Measurements from ENCODE around the gene GPBP1L1. TPM values are rescaled to one million over a fixed set of nuclear protein-coding genes. Genes with fewer than 3 reads are reported as not detected.

The GPBP1L1 gene
- total and polyA plus RNA-seq, 5 donors: 47.9 to 83.1 (median 77.4) TPM

DNA sequence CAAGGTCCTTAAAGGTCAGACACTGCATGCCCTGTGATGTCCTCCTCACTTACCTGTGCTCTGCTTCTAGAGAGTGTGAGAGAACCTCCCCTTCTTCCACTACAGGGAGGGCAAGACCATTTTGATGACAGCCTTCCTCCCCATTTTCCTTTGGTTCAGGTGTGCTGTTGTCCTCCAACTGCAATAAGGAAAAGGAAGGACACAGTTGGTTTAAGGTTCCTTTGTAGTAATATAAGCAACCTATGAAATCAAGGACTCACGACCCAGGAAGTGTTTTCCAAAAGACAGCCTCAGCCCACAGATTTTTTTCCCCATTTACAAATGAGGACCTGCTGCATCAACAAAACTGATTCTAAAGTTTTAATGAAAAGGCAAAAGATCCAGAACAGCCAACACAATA is 55.9 kb downstream of the GPBP1L1 start:
- no peak for ATAC-seq
- no peaks in the 10 kb centered on the region for H3K9me3 ChIP-seq (ENCODE audit: control insufficient read depth, low read length)
- WGBS: 84% methylated on average over 1 of the region's 1 CpG
- no peak overlapping the region for H3K4me3 ChIP-seq (ENCODE audit: low read length)
- no peaks in the 10 kb centered on the region for H3K27me3 ChIP-seq (ENCODE audit: control insufficient read depth, insufficient read depth)
- intact Hi-C loops (cut with DNase I): no loop called here
- H3K4me1 ChIP-seq (ENCODE audit: control insufficient read depth, insufficient read depth, low read length): no peaks in the 10 kb centered on the region
- DNase-seq: no peak
- H3K27ac ChIP-seq (ENCODE audit: low read length): no peak overlapping the region

DNA sequence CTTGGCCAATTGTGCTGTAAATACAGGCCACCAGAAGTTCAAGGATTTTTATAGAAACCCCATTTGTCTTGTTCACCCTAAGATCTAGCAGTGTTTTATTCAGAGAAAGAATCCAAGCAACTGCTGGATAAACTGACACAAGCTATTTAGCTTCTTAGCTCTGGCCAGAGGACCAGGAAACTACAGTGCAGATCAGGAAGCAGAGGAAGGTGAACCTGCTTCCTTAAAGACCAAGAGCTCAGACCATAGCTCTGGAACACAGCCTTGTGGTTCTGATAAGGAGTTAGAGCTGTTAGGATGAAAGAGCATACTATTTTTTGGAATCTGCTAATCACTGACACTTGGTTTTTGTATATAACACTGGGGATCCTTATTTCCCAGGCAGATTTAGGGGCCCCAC is 57.3 kb downstream of the GPBP1L1 start:
- Histone ChIP-seq H3K9me3 (ENCODE audit: control insufficient read depth, low read length) (no peaks in the 10 kb centered on the region), H3K4me1 (ENCODE audit: control insufficient read depth, insufficient read depth, low read length) (peaks cover 2% of the 10 kb centered on the region), H3K27me3 (ENCODE audit: control insufficient read depth, insufficient read depth) (no peaks in the 10 kb centered on the region), H3K27ac (ENCODE audit: low read length) (no peak overlapping the region), H3K4me3 (ENCODE audit: low read length) (no peak overlapping the region)
- ATAC-seq (peak; percentile 62 to 64), DNase-seq (no peak)
- intact Hi-C loops (cut with DNase I): no loop called here

DNA sequence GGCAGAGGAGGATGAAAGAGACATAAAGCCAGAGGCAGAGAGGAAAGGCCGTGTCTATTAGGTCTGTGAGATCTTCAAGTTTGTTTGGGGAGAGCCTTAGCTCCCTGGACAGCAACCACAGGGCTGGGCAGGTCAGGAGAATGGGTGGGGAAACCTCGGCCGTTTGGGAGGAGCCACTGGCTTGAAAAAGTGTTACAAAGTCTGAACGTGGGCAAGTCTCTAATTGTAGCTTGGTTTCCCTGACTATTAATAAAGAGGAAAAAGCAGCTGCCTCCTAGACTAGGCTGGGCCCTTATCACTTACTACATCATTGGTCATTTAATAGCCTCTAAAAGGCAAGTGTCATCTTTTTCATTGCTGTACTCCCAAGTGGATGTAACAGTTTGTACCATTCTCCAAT is 62.4 kb downstream of the GPBP1L1 start, which contains the start of gene CCDC17:
CCDC17 (minus strand) TSS at position 83 of the 400 bp plus-strand sequence. CDS start 145 bp downstream, outside the sequence.
- intact Hi-C loops (cut with DNase I): no loop called here
- Histone ChIP-seq H3K9me3 (ENCODE audit: control insufficient read depth, low read length) (no peaks in the 10 kb centered on the region), H3K27me3 (ENCODE audit: control insufficient read depth, insufficient read depth) (no peaks in the 10 kb centered on the region), H3K27ac (ENCODE audit: low read length) (no peak within 1 kb of the TSS), H3K4me1 (ENCODE audit: control insufficient read depth, insufficient read depth, low read length) (peaks cover 8% of the 10 kb centered on the region), H3K4me3 (ENCODE audit: low read length) (peak within 1 kb of the TSS; percentile 7)
- WGBS: 30% methylated on average over 4 of the region's 4 CpGs
- ATAC-seq: no peak
- DNase-seq: no peak

DNA sequence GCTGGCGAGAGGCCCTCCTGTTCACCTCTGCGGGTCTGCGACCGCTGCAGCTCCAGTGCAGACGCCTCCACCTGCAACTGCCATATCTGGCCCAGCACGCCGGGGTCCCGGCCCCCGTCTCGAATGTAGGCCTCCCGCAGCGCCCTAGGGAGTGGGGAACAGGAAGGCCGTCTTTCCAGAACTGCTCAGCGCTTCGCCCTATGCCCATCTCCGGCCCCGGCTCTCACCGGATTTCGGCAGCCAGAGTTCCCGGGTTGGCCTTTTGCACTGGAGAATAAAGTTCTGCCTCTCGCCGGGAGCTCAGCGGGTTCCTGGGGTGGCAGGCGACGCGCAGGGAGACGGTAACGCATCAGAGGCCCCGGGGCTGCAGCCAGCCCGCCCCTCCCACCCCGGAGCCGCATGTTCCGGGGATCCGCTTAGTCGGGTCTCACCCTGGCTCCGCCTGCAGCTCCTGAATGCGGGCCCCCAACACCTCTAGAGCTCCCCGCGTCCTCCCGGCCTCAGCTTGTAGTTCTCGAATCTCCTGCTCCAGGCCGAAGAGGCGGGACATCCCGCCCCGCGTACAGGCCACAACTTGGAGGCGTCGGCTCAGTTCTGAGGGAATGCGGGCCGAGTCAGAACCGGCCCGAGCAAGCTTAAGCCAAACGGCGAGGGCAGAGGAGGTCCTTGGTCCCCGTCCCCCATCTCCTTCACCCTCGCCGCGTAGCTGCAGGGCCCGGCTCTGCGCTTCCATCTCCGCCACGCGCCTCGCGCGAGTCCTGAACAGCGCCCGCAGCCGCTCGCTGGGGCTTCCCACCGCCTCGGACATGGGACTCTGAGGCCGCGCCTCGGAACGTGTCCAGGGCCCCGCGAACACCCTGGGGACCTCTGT is 63.6 kb downstream of the GPBP1L1 start:
- Histone ChIP-seq H3K4me3 (ENCODE audit: low read length) (peak overlapping the region; percentile 7), H3K9me3 (ENCODE audit: control insufficient read depth, low read length) (no peaks in the 10 kb centered on the region), H3K27me3 (ENCODE audit: control insufficient read depth, insufficient read depth) (no peaks in the 10 kb centered on the region), H3K4me1 (ENCODE audit: control insufficient read depth, insufficient read depth, low read length) (peaks cover 8% of the 10 kb centered on the region), H3K27ac (ENCODE audit: low read length) (peak overlapping the region; percentile 3)
- intact Hi-C loops (cut with DNase I): no loop called here
- ATAC-seq (peak; percentile 27 to 34), DNase-seq (peak; percentile 36 to 70 (median 66))
- WGBS: 42% methylated on average over 78 of the region's 78 CpGs

DNA sequence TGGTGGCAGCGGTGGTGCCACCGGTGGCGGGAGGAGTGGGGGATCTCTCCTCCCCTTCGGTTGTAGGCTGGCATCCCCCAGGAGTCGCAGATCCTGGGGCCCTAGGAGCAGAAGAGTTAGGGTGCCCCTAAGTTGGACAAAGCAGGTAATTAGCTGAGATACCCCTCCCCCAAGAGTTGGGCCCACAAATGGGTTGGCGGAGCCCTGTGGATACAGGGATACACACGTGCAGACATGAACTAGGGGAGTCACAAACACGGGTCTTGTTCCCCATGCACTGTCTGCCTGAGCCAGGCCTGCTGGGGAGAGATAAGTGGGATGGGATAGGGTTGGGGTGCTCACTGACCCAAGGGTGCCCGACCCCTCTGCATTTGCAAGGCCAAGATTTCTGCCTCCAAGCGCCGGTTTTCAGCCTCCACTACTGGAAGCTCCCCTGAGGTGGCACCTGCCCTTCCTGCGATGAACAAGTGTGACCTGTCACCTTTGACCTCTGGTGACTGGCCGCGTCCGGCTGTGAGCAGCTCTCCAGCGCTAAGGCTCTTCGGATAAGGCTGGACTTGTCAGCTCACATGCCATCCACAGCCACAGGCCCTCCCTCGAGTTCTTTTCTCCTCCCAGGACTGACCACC is 64.3 kb downstream of the GPBP1L1 start:
- DNase-seq (peak in 2 of 3 donors; percentile 16 to 64), ATAC-seq (peak; percentile 27 to 34)
- 56% methylated on average over 18 of the region's 18 CpGs for WGBS

DNA sequence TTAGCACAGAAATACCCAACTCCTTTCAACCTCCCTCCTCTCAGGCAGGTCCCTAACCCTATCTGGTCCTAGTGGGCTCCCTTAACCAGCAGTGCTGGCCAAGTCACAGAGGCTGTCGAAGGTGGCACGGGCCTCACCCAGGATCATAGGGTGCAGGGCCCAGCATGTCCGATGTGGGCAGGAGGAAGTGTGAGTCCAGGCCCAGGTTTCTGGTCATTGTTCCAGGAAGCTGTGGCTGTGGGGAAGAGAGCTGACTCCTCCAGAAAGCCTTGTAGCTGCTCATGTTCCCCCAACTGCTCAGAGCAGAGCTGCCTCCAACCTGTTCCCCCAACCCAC is 64.9 kb downstream of the GPBP1L1 start:
- ATAC-seq: peak in 1 of 2 donors; percentile 19
- WGBS: 46% methylated on average over 3 of the region's 3 CpGs
- H3K9me3 ChIP-seq (ENCODE audit: control insufficient read depth, low read length): no peaks in the 10 kb centered on the region
- peak in 2 of 3 donors; percentile 23 to 52 for DNase-seq
- peaks cover 8% of the 10 kb centered on the region for H3K4me1 ChIP-seq (ENCODE audit: control insufficient read depth, insufficient read depth, low read length)
- no peak overlapping the region for H3K4me3 ChIP-seq (ENCODE audit: low read length)
- intact Hi-C loops (cut with DNase I): no loop called here
- no peaks in the 10 kb centered on the region for H3K27me3 ChIP-seq (ENCODE audit: control insufficient read depth, insufficient read depth)
- peak overlapping the region; percentile 46 for H3K27ac ChIP-seq (ENCODE audit: low read length)

More for the DNA sequence above, 64.3 kb downstream of the GPBP1L1 start:
- H3K27ac ChIP-seq (ENCODE audit: low read length): peak overlapping the region; percentile 3
- H3K9me3 ChIP-seq (ENCODE audit: control insufficient read depth, low read length): no peaks in the 10 kb centered on the region
- intact Hi-C loops (cut with DNase I): no loop called here
- peaks cover 8% of the 10 kb centered on the region for H3K4me1 ChIP-seq (ENCODE audit: control insufficient read depth, insufficient read depth, low read length)
- no peak overlapping the region for H3K4me3 ChIP-seq (ENCODE audit: low read length)
- no peaks in the 10 kb centered on the region for H3K27me3 ChIP-seq (ENCODE audit: control insufficient read depth, insufficient read depth)

DNA sequence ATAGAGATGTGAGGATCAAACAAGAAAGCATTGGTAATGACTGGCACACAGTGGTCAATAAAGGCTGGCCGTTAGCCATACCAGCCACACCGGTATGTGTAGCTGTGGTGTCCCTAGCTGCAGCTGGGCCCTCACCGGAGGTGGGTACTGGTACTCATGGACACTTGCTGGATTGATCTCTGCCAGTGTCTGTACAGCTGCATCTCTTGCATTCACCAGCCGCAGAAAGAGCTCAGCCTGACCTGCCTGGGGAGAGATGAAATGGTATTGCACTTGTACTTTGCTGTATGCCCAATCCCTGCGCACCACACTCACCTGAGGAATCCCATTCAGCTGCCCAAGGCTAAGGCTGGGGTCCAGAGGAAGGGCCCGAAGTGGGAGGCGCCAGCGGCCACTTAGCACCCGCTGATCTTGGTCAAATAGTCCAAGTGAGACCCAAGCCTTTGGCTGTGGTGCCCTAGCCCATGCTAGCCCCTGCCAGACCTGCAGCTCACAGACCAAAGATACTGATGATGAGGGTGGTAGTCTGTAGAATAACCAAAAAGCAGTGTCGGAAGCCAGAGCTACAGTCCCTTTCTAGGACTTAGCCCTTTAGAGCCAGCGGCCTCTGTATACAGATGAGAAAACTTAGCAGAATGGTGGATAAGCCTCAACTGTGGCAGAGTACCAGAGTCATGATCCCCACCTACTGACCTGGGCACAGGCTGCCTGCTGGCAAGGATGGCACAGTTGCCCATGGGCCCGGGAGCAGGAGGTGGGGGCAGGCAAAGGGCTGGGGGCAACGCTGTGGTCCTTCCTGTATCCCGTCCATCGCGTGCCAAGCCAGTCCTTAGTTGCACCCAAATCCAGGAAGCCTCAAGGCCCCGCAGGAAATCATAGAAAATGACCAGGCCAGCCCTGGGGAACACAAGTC is 65.5 kb downstream of the GPBP1L1 start:
- Histone ChIP-seq H3K27me3 (ENCODE audit: control insufficient read depth, insufficient read depth) (no peaks in the 10 kb centered on the region), H3K4me3 (ENCODE audit: low read length) (no peak overlapping the region), H3K27ac (ENCODE audit: low read length) (peak overlapping the region; percentile 6), H3K4me1 (ENCODE audit: control insufficient read depth, insufficient read depth, low read length) (peaks cover 8% of the 10 kb centered on the region), H3K9me3 (ENCODE audit: control insufficient read depth, low read length) (no peaks in the 10 kb centered on the region)
- WGBS: 84% methylated on average over 17 of the region's 17 CpGs
- ATAC-seq: peak; percentile 2 to 3
- intact Hi-C loops (cut with DNase I): no loop called here
- DNase-seq: peak in 1 of 3 donors; percentile 61

DNA sequence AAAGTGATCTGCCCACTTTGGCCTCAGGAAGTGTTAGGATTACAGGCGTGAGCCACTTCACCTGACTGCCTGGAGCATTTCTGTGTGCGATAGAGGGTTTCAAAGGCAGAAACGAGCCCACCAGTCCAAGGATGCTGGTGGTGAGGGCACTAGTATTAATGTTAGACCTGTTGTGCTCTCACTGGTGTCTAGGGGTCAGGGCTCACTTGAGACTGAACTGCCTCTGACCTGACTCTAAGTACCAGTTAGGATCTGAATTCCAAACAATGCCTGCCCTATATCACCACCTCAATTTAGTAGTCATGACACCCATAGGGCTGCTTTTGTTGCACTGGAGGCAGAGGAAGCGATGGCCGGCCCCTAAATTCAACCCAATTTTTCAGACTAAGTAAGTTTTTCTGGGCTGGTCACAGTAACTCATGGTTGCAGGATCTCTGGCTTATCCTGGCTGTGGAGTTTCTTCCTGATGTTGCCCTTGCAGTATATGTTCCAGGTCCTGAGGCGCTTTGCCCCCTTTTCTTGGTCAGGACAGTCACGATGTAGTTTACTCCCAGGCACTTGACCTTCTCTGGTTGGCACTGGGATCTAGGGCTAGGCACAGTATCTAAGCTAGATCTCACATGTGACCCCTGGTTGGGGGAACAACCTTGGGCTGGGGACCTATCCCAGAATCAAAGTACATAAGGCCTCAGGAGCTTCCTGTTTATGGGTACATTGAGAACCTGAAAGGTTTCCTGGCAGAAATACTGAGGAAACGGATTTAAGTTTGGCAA is 67.0 kb downstream of the GPBP1L1 start:
- intact Hi-C loops (cut with DNase I): no loop called here
- peak overlapping the region; percentile 47 for H3K27ac ChIP-seq (ENCODE audit: low read length)
- H3K4me1 ChIP-seq (ENCODE audit: control insufficient read depth, insufficient read depth, low read length): peaks cover 8% of the 10 kb centered on the region
- H3K9me3 ChIP-seq (ENCODE audit: control insufficient read depth, low read length): no peaks in the 10 kb centered on the region
- no peaks in the 10 kb centered on the region for H3K27me3 ChIP-seq (ENCODE audit: control insufficient read depth, insufficient read depth)
- WGBS: 62% methylated on average over 8 of the region's 8 CpGs
- H3K4me3 ChIP-seq (ENCODE audit: low read length): no peak overlapping the region
- peak in 1 of 2 donors; percentile 17 for ATAC-seq
- DNase-seq: no peak

DNA sequence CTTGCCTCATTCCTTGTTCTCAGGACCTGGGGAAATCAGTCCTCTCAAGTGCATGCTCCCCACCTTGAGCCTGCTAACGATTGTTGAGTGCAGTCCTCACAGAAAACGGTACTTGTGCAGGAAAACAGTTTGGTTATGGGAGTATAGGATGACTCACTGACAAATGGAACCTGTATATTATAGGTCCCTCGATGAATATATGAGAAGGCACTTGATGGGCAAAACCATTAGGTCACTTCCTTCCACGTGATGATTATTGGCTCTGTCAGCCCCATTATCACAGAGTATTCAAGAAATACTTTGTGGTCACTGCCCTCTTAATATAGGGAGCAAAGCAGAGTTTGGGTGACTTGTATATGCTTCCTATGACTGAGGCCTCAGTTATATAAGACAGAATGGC is 68.7 kb downstream of the GPBP1L1 start:
- WGBS: 62% methylated on average over 4 of the region's 4 CpGs
- intact Hi-C loops (cut with DNase I): no loop called here
- H3K4me1 ChIP-seq (ENCODE audit: control insufficient read depth, insufficient read depth, low read length): peaks cover 3% of the 10 kb centered on the region
- ATAC-seq (no peak), DNase-seq (no peak)
- no peaks in the 10 kb centered on the region for H3K9me3 ChIP-seq (ENCODE audit: control insufficient read depth, low read length)
- H3K27ac ChIP-seq (ENCODE audit: low read length): no peak overlapping the region
- no peaks in the 10 kb centered on the region for H3K27me3 ChIP-seq (ENCODE audit: control insufficient read depth, insufficient read depth)
- H3K4me3 ChIP-seq (ENCODE audit: low read length): no peak overlapping the region

DNA sequence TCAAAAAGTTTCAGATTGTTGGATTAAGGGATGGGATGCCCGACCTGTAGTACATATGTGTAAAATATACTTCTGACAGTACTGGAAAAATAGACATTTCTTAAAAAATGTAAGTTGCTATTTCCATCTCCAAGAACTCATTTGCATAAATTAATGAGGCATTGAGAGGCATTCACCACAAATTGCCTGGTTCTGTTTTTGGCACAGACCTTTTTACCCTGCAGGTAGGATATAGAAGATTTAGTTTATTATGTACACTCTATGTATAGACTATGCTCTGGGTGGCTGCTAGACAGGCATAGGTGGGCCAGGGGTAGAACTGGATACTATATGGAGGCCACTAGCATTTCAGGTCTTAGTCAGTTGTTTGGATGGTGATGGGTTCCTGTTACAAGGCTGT is 70.4 kb downstream of the GPBP1L1 start:
- intact Hi-C loops (cut with DNase I): no loop called here
- no peaks in the 10 kb centered on the region for H3K9me3 ChIP-seq (ENCODE audit: control insufficient read depth, low read length)
- no peaks in the 10 kb centered on the region for H3K4me1 ChIP-seq (ENCODE audit: control insufficient read depth, insufficient read depth, low read length)
- DNase-seq (no peak), ATAC-seq (no peak)
- H3K27ac ChIP-seq (ENCODE audit: low read length): no peak overlapping the region
- 91% methylated on average over 1 of the region's 1 CpG for WGBS
- H3K4me3 ChIP-seq (ENCODE audit: low read length): no peak overlapping the region
- no peaks in the 10 kb centered on the region for H3K27me3 ChIP-seq (ENCODE audit: control insufficient read depth, insufficient read depth)

Data from right cardiac atrium (tissue), 5 donors.